ENCODE measurements around the gene PCID2.

DNA sequence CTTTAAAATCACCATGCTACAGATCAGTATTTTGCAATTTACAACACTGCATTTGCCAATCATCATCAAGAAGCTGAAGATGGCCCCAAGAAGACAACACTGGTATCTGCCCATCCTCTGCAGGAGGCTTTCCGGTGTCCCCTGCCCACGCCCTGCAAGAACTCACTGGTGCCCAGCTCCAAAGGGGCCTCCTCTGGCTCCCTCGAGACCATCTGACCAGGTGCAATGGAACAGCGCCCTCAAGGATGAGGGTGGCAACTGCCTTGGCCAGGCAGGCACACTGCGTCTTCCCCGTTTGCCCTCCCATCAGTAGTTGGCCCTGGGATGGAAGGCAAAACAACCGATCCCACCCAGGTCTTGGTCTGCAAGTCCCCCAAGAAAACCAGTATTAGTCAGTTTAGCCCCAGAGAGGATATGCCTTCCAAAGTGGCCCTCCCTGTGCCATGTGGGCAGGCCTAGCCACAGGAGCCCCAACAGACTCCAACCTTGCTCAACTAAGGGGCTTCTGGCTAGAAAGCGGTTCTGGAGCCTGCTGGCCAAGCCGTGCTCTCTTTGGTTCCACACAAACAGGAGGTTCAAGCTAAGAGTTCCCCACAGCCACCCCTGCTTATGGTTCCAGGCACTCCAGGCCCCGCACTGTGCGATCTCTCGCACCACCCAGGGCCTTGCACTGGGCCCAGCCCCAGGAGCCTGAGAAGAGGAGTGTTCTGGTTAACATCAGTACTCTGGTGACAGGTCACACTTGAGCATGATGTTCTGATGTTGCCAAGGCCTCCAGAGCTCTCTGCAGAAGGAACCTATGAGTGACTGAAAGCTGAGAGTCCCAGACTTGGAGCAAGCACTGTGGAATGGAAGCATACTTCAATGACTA is 4.7 kb downstream of the PCID2 start:
- TF ChIP-seq, protein P1, sequence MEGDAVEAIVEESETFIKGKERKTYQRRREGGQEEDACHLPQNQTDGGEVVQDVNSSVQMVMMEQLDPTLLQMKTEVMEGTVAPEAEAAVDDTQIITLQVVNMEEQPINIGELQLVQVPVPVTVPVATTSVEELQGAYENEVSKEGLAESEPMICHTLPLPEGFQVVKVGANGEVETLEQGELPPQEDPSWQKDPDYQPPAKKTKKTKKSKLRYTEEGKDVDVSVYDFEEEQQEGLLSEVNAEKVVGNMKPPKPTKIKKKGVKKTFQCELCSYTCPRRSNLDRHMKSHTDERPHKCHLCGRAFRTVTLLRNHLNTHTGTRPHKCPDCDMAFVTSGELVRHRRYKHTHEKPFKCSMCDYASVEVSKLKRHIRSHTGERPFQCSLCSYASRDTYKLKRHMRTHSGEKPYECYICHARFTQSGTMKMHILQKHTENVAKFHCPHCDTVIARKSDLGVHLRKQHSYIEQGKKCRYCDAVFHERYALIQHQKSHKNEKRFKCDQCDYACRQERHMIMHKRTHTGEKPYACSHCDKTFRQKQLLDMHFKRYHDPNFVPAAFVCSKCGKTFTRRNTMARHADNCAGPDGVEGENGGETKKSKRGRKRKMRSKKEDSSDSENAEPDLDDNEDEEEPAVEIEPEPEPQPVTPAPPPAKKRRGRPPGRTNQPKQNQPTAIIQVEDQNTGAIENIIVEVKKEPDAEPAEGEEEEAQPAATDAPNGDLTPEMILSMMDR (IDR thresholded peaks at IDR 0.05; ENCODE audit: low read depth, low read length): no peak
- TF ChIP-seq EZH2phosphoT487 (IDR thresholded peaks at IDR 0.05; ENCODE audit: low read depth): no peak
